C1 segment of cervical spinal cord (tissue), 14 donors: Measurements from ENCODE around the gene UBL5.
"Not testable (repeated sequence)": the region's sequence is repeated elsewhere in the genome, so short reads cannot be mapped to it uniquely, and the experiment has no call there.

Experiments used
- DNase-seq, 14 donors: peaks; one replicate each; lab custom pipeline; 2025; lab: John Stamatoyannopoulos, UW

Gene UBL5

GRCh38 chr19:9827289-9828238, at the start of gene UBL5:
TSS of gene UBL5 (plus strand) at chr19:9827918. CDS start at chr19:9828338, 420 bp downstream.
- peak; percentile 29 to 90 (median 82) for DNase-seq

DNA sequence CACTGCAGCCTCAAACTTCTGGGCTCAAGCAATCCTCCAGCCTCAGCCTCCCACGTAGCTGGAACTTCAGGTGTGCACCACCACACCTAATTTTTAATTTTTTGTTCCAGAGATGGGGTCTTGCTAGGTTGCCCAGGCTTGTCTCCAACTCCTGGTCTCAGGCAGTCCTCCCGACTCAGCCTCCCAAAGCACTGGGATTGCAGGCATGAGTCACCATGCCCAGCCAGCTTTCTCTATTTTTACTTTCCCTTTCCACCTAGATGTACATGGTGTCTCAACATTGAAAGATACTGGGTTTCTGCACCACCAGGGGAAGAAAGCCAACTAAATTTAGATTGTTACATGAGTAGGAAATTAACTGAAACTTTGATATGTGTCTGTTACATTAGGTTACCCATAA, 45.4 kb upstream of the UBL5 start:
- DNase-seq = no peak

- DNase-seq = not testable (repeated sequence)
Observed at GRCh38 chr19:9784163-9784496, 43.6 kb upstream of the UBL5 start.

DNA sequence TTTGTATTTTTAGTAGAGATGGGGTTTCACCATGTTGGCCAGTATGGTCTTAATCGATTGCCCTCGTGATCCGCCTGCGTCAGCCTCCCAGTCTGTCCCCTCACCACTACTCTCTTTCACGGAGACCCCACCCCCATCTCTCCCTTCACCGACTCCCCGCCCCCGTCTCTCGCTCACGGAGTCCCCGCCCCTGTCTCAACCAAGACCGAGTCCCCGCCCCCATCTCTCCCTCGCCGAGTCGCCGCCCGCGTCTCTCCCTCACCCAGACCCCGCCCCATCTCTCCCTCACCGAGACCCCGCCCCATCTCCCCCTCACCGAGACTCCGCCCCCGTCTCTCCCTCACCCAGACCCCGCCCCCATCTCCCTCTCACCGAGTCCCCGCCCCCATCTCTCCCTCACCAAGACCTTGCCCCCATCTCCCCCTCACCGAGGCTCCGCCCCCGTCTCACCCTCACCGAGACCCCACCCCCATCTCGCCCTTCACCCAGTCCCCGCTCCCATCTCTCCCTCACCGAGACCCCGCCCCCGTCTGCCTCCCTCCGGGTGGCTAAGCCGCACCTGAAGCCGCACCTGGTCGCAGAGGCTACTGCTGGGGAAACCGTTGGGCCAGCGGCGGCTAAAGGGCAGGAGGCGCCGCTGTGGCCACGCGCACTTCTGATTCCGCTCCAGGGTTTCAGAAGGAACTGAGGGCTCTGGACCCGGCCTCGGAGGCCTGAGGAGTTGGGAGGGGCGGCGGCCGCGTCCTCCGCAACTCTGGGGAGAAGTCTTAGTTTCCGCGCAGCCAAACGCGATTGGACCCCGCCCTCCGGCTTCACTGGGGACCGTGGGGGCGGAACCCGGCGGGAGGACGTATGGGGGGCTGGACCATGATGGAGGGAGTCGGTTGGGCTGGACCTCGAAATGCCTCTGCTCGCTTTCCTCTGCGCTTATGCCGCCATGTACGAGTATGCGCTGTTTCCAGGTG, 42.1 kb upstream of the UBL5 start:
- DNase-seq = peak; percentile 44 to 96 (median 86)

GRCh38 chr19:9786342-9786741, 41.4 kb upstream of the UBL5 start:
- peak in 1 of 14 donors; percentile 11 for DNase-seq

GRCh38 chr19:9786819-9787218, 40.9 kb upstream of the UBL5 start:
- DNase-seq = no peak

DNA sequence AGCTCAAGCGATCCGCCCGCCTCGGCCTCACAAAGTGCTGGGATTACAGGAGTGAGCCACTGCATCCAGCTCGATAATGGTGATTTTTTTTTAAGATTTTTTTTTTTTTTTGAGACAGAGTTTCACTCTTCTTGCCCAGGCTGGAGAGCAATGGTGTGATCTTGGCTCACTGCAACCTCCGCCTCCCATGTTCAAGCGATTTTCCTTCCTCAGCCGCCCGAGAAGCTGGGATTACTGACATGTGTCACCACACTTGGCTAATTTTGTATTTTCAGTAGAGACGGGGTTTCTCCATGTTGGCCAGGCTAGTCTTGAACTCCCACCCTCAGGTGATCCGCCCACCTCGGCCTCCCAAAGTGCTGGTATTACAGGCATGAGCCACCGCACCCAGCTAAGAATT, 39.1 kb upstream of the UBL5 start:
- DNase-seq = not testable (repeated sequence)

GRCh38 chr19:9789066-9789465, 38.7 kb upstream of the UBL5 start:
- DNase-seq = no peak

DNA sequence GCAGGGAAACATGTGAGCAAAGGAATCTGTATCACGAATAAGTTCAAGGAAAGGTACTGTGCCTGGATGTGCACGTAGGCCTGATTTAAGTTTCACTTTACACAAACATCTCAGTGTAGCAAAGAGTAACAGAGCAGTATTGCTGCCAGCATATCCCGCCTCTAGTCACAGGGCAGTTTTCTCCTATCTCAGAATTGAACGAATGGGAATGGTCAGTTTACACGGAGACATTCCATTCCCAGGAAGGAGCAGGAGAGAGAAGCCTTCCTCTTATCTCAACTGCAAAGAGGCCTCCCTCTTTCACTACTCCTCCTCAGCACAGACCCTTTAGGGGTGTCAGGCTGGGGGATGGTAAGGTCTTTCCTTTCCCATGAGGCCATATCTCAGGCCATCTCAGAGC, 38.1 kb upstream of the UBL5 start:
- not testable (repeated sequence) for DNase-seq

GRCh38 chr19:9791073-9791367, 36.7 kb upstream of the UBL5 start:
- DNase-seq = not testable (repeated sequence)

DNA sequence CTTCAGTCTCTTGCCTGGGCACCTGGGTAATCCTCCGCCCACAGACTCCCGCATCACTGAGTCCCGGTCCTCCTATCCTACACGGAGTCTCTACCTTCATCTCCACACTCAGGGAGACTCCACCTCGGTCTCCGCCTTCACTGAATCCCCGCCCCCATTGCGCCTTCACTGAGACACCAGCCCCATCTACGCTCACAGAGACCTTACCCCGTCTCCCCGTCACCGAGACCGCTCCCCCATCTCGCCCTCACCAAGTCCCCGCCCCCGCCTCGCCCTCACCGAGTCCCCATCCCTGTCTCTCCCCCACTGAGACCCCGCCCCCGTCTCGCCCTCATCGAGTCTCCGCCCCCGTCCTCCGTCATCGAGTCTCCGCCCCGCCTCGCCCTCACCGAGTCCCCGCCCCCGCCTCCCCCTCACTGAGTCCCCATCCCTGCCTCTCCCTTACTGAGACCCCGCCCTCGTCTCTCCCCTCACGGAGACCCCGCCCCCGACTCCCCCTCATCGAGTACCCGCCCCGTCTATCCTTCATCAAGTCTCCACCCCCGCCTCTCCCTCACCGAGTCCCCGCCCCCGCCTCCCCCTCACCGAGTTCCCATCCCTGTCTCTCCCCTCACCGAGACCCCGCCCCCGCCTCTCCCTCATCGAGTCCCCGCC, 36.0 kb upstream of the UBL5 start:
- DNase-seq = peak; percentile 67 to 97 (median 93)

GRCh38 chr19:9792206-9793070, 35.3 kb upstream of the UBL5 start:
- DNase-seq = peak; percentile 71 to 98 (median 92)

GRCh38 chr19:9793071-9793591, 34.6 kb upstream of the UBL5 start:
- DNase-seq = peak in 1 of 14 donors; percentile 29

DNA sequence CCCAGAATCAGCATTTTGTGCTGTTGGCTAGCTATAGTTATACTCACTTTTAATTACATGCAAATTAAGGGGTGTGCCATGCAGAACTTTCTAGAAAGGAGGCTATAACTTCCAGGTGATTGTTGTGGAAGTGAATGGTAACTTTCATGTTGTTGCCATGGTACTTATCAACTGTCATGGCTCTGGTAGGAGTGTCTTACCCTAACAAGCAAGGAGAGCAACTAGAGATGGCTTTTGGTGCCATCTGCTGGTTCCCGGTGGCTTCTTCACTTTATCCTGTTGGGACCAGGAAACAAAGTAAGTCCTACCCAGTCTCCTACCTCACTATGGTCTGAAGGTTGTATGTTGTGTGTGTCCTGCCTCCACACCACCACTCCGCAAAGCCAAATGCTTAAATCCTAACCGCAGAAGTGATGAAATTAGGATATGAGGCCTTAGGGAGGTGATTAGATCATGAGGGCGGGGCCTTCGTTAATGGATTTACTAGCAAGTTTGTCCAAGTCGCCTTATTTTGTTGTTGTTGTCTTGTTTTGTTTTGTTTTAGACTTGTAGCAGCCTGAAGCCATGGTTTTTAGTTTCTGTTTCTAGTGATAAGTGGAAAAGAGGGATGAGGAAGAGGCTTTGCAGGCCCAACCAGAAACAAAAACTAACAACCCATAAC, 31.5 kb upstream of the UBL5 start:
- peak in 12 of 14 donors; percentile 19 to 66 (median 51) for DNase-seq

DNA sequence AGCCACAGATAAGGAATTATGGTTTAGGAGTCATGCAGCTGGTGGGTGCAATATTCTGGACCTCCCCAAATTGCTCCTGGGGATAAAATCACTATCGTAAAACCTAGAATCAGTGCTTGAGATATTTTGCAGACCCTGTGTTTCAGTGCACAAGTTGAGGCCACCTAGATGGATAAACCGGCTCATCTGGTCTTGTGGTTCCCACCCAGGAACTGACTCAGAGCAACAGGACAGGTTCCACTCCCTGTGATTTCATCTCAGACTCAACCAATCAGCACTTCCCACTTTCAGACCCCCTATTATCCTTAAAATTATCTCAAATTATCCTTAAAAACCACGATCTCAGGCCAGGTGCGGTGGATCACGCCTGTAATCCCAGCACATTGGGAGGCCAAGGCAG, 29.8 kb upstream of the UBL5 start:
- no peak for DNase-seq

GRCh38 chr19:9799162-9799561, 28.6 kb upstream of the UBL5 start:
- no peak for DNase-seq

DNA sequence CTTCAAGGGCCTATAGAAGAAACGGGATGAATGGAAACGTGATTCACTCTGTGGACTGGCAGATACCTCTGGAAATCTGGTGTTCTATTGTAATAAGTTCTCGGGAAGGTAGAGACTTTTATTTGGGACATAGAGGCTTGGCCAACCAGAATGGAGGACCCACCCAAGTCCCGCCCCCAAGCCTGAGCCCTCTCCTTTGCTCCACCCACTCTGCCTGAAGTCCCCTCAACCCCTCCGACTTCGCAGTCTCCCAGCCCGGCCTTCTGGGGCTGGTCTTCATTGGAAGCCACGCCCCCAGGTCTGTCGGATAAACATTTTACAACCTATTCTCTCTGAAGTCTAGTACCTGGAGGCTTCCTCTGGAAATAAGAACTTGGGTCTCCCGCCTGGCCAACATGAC, 25.7 kb upstream of the UBL5 start:
- no peak for DNase-seq

- DNase-seq = no peak
Observed at GRCh38 chr19:9806803-9807202, 20.9 kb upstream of the UBL5 start.

- DNase-seq = no peak
Observed at GRCh38 chr19:9808855-9809824, 18.6 kb upstream of the UBL5 start.
